Esophagus squamous epithelium (tissue), 5 donors: ENCODE data around the gene RAB30. TPM values are rescaled to one million over a fixed set of nuclear protein-coding genes. Genes with fewer than 3 reads are reported as not detected.
"Not testable (repeated sequence)": the region's sequence is repeated elsewhere in the genome, so short reads cannot be mapped to it uniquely, and the experiment has no call there.

Experiments used
- DNase-seq: peaks from one replicate; lab custom pipeline; 2025; lab: John Stamatoyannopoulos, UW
- H3K27ac ChIP-seq, 4 donors: fragments of 200-600 bp; sonication (generic); one replicate each; pipeline ENCODE4 v1.5.1; 2016 to 2019; ENCODE audit warnings: mild to moderate bottlenecking in 1 of 4
- H3K27me3 ChIP-seq, 4 donors: fragments of 200-600 bp; sonication (generic); 1 replicate in 3 of 4; 2 replicates in 1 of 4; pipeline versions ENCODE4 v1.5.1 to v1.6.0; 2017 to 2021; ENCODE audit warnings: antibody characterized with exemption in 1 of 4
- H3K36me3 ChIP-seq, 3 donors: fragments of 200-600 bp; sonication (generic); one replicate each; pipeline ENCODE4 v1.5.1; 2016 to 2019
- H3K4me1 ChIP-seq, 3 donors: fragments of 200-600 bp; sonication (generic); one replicate each; pipeline ENCODE4 v1.5.1; 2017 to 2019
- H3K4me3 ChIP-seq, 4 donors: fragments of 200-600 bp; sonication (generic); 1 replicate in 3 of 4; 2 replicates in 1 of 4; pipeline ENCODE4 v1.5.1; 2016 to 2019; ENCODE audit warnings: mild to moderate bottlenecking in 2 of 4, moderate library complexity in 1 of 4
- H3K9me3 ChIP-seq, 3 donors: fragments of 200-600 bp; sonication (generic); one replicate each; pipeline ENCODE4 v1.5.1; 2016 to 2019
- POLR2A ChIP-seq, 4 donors: fragments of 450-650 bp; IDR thresholded peaks; one replicate each; pipeline ENCODE4 v1.6.1; 2017; ENCODE audit warnings: antibody characterized with exemption in 4 of 4, mild to moderate bottlenecking in 4 of 4, moderate library complexity in 3 of 4
- WGBS, 2 donors: methylation state at CpG; one replicate each; pipeline ENCODE4 v1.1.5; 2018; 5-methylcytosine and 5-hydroxymethylcytosine counted together
- intact Hi-C: fragments of 100-400 bp; cut with DNase I; formaldehyde crosslinking; loops from one replicate; pipeline ENCODE4 v1.15.0; 2022
- total RNA-seq, 4 donors: library from RNA; depleted of rRNA; stranded (reverse); fragments of >200 nt; gene quantifications; one replicate each; pipeline ENCODE4 v1.1.0, GENCODE V29; 2016
- TF ChIP-seq, protein P1 (sequence below), 6 experiments: fragments of 450-650 bp in 4 of 6; fragments of 200-600 bp in 2 of 6; sonication (generic) in 2 of 6; IDR thresholded peaks; one replicate each; pipeline ENCODE4 v1.5.1; 2016 to 2019; ENCODE audit warnings: antibody characterized with exemption in 6 of 6, mild to moderate bottlenecking in 4 of 6, moderate library complexity in 4 of 6
- donor health status: DM: yes; HTN: yes; CAD: no.

Gene RAB30
- total RNA-seq, 4 donors from 2014 or later: 2.2 to 8.7 (median 6.0) TPM

DNA sequence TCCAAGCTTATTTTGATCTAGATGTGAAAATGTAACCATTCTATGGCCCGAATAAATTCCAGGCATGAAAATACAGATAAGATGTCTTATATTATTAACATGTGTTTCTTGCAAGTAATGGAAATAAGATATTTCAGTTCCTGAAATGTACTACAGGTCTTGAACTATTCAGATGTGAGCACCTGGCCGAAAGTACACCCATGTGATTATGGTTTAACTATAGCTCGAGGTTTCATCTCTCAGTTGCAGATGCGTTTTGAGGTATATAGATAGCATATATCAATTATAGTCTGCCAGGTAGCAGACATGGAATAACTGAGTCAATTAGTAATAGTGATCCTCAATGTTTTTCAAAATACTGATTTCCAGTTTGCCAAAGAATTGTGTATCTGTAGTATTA, 101.9 kb downstream of the RAB30 start:
- WGBS, 2 donors: 71 to 93% methylated on average over 4 of the region's 4 CpGs
- Histone ChIP-seq H3K27me3 (no peaks in the 10 kb centered on the region), H3K9me3 (no peaks in the 10 kb centered on the region), H3K36me3 (no peaks in the 10 kb centered on the region), H3K27ac (no peak overlapping the region), H3K4me3 (no peak overlapping the region), H3K4me1 (no peaks in the 10 kb centered on the region)
- no peak for DNase-seq
- no peak for TF ChIP-seq POLR2A (IDR thresholded peaks at IDR 0.05)
- TF ChIP-seq, protein P1, sequence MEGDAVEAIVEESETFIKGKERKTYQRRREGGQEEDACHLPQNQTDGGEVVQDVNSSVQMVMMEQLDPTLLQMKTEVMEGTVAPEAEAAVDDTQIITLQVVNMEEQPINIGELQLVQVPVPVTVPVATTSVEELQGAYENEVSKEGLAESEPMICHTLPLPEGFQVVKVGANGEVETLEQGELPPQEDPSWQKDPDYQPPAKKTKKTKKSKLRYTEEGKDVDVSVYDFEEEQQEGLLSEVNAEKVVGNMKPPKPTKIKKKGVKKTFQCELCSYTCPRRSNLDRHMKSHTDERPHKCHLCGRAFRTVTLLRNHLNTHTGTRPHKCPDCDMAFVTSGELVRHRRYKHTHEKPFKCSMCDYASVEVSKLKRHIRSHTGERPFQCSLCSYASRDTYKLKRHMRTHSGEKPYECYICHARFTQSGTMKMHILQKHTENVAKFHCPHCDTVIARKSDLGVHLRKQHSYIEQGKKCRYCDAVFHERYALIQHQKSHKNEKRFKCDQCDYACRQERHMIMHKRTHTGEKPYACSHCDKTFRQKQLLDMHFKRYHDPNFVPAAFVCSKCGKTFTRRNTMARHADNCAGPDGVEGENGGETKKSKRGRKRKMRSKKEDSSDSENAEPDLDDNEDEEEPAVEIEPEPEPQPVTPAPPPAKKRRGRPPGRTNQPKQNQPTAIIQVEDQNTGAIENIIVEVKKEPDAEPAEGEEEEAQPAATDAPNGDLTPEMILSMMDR (IDR thresholded peaks at IDR 0.05): no peak
- intact Hi-C loops: no loop called here

GRCh38 chr11:82967381-82967780, 104.3 kb downstream of the RAB30 start:
- Histone ChIP-seq H3K36me3 (no peaks in the 10 kb centered on the region), H3K9me3 (no peaks in the 10 kb centered on the region), H3K4me1 (no peaks in the 10 kb centered on the region), H3K27ac (no peak overlapping the region), H3K27me3 (no peaks in the 10 kb centered on the region), H3K4me3 (no peak overlapping the region)
- 76 to 87% methylated on average over 4 of the region's 4 CpGs for WGBS, 2 donors
- no peak for DNase-seq
- intact Hi-C loops: no loop called here
- no peak for TF ChIP-seq POLR2A (IDR thresholded peaks at IDR 0.05)
- TF ChIP-seq, protein P1 (IDR thresholded peaks at IDR 0.05): no peak

DNA sequence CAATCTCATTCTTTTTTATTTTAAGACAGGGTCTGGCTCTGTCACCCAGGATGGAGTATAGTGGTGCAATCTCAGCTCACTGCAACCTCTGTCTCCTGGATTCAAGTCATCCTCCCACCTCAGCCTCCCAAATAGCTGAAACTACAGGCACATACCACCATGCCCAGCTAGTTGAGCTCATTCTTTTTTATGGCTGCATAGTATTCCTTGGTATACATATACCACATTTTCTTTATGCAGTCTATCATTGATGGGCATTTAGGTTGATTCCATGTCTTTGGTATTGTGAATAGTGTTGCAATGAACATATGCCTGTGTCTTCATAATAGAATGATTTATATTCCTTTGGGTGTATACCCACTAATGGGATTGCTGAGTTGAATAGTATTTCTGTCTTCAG, 109.7 kb downstream of the RAB30 start:
- intact Hi-C loops, H3K27me3 ChIP-seq, H3K9me3 ChIP-seq, H3K27ac ChIP-seq, H3K4me1 ChIP-seq, H3K36me3 ChIP-seq, H3K4me3 ChIP-seq, DNase-seq: not testable (repeated sequence)

DNA sequence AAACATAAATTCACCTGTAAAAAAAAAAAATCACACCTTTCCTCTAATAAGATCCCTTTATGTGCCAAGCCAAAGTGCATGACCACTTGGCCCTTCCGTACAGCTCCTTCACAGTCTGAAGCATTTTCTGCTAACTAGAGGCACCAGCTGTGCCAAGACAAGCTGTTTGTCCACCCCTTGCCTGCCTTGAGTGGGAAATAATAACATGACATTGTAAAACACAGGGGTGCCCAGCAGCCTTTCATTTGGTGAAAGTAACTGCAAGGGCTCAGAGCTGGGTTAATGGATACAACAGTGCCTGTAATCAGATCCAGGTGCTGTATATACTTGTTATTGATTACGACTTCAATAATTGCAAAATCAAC, 110.9 kb downstream of the RAB30 start:
- DNase-seq: no peak
- 81 to 91% methylated on average over 2 of the region's 2 CpGs for WGBS, 2 donors
- Histone ChIP-seq H3K36me3 (no peaks in the 10 kb centered on the region), H3K9me3 (no peaks in the 10 kb centered on the region), H3K4me3 (no peak overlapping the region), H3K27me3 (no peaks in the 10 kb centered on the region), H3K27ac (no peak overlapping the region), H3K4me1 (no peaks in the 10 kb centered on the region)
- TF ChIP-seq, protein P1 (IDR thresholded peaks at IDR 0.05): no peak
- intact Hi-C loops: no loop called here

- Histone ChIP-seq H3K4me3 (no peak overlapping the region), H3K4me1 (no peaks in the 10 kb centered on the region), H3K36me3 (no peaks in the 10 kb centered on the region), H3K27ac (peak overlapping the region in 1 of 4 donors; percentile 10), H3K27me3 (no peaks in the 10 kb centered on the region), H3K9me3 (no peaks in the 10 kb centered on the region)
- intact Hi-C loops: no loop called here
- no peak for DNase-seq
- WGBS, 2 donors: 46 to 69% methylated on average over 5 of the region's 5 CpGs
- no peak for TF ChIP-seq POLR2A (IDR thresholded peaks at IDR 0.05)
- TF ChIP-seq, protein P1 (IDR thresholded peaks at IDR 0.05): no peak
These were observed 111.5 kb downstream of the RAB30 start for GRCh38 chr11:82959987-82960778.

GRCh38 chr11:82955736-82956453, 115.8 kb downstream of the RAB30 start:
- H3K27me3 ChIP-seq, H3K9me3 ChIP-seq, H3K36me3 ChIP-seq, H3K4me1 ChIP-seq, DNase-seq, H3K27ac ChIP-seq, H3K4me3 ChIP-seq, intact Hi-C loops: not testable (repeated sequence)
- WGBS, 2 donors: 67 to 70% methylated on average over 2 to 3 of the region's 9 CpGs

DNA sequence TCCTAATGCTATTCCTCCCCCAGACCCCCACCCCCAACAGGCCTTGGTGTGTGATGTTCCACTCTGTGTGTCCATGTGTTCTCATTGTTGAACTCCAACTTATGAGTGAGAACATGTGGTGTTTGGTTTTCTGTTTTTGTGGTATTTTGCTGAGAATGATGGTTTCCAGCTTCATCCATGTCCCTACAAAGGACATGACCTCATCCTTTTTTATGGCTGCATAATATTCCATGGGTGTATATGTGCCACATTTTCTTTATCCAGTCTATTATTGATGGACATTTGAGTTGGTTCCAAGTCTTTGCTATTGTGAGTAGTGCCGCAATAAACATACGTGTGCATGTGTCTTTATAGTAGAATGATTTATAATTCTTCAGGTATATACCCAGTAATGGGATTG, 121.2 kb downstream of the RAB30 start:
- 87 to 96% methylated on average over 2 of the region's 2 CpGs for WGBS, 2 donors
- DNase-seq, intact Hi-C loops: not testable (repeated sequence)

More for the DNA sequence above, 121.2 kb downstream of the RAB30 start:
- not testable (repeated sequence) for H3K4me3 ChIP-seq, H3K4me1 ChIP-seq, H3K27me3 ChIP-seq, H3K9me3 ChIP-seq, H3K27ac ChIP-seq, H3K36me3 ChIP-seq
